Measurements from ENCODE around the gene CAMSAP1.

The CAMSAP1 gene

DNA sequence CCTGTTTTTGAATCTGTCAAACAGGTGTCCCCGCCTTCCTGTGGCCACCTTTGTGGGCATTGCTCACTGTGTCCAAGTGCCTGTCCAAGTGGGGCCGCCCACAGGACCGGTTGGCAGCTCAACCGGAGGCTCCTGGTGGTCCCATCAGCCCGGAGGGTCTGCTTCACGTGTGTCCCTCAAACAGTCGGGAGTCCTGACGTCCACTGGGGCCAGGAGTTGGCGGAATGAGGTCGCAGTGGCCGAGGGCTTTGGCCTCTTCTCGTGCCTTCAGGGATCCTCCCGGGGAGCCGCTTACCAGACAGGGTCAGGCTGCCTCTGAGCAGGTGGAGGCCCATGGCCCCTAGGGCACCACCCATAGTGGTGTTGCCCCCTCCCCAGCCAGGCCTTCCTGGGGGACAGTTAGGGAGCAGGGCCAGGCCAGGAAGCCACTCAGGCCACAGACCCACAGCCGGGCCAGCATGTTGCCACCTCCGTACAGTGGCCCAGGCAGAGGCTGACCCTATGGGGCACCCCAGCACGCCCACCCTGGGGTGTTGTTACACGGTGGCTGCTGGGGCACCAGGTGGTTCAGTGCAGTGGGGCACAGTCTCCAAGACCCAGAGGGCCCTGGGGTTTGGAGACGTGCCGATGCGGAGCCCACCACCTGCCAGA, 135.8 kb downstream of the CAMSAP1 start:
- no peak overlapping the region for H3K4me3 ChIP-seq (ENCODE audit: low read depth, low read length)
- in situ Hi-C loops (cut with HindIII; ENCODE audit: low sequenced_read_pairs) = no loop called here
- no peak for DNase-seq (ENCODE audit: low read depth, low spot score)
- TF ChIP-seq, protein P1, sequence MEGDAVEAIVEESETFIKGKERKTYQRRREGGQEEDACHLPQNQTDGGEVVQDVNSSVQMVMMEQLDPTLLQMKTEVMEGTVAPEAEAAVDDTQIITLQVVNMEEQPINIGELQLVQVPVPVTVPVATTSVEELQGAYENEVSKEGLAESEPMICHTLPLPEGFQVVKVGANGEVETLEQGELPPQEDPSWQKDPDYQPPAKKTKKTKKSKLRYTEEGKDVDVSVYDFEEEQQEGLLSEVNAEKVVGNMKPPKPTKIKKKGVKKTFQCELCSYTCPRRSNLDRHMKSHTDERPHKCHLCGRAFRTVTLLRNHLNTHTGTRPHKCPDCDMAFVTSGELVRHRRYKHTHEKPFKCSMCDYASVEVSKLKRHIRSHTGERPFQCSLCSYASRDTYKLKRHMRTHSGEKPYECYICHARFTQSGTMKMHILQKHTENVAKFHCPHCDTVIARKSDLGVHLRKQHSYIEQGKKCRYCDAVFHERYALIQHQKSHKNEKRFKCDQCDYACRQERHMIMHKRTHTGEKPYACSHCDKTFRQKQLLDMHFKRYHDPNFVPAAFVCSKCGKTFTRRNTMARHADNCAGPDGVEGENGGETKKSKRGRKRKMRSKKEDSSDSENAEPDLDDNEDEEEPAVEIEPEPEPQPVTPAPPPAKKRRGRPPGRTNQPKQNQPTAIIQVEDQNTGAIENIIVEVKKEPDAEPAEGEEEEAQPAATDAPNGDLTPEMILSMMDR (IDR thresholded peaks at IDR 0.05; ENCODE audit: low read depth, low read length) = no peak

- TF ChIP-seq, protein P1 (IDR thresholded peaks at IDR 0.05; ENCODE audit: low read depth, low read length) = no peak
- no peak overlapping the region for H3K4me3 ChIP-seq (ENCODE audit: low read depth, low read length)
- DNase-seq (ENCODE audit: low read depth, low spot score) = no peak
- in situ Hi-C loops (cut with HindIII; ENCODE audit: low sequenced_read_pairs) = no loop called here
Observed at GRCh38 chr9:135770771-135771170, 136.6 kb downstream of the CAMSAP1 start.

- in situ Hi-C loops (cut with HindIII; ENCODE audit: low sequenced_read_pairs) = no loop called here
- TF ChIP-seq, protein P1 (IDR thresholded peaks at IDR 0.05; ENCODE audit: low read depth, low read length) = no peak
- DNase-seq (ENCODE audit: low read depth, low spot score) = no peak
- H3K4me3 ChIP-seq (ENCODE audit: low read depth, low read length) = no peak overlapping the region
Observed at GRCh38 chr9:135770203-135770535, 137.2 kb downstream of the CAMSAP1 start.

GRCh38 chr9:135769489-135770202, 137.7 kb downstream of the CAMSAP1 start:
- TF ChIP-seq, protein P1 (IDR thresholded peaks at IDR 0.05; ENCODE audit: low read depth, low read length) = no peak
- in situ Hi-C loops (cut with HindIII; ENCODE audit: low sequenced_read_pairs) = no loop called here
- no peak for DNase-seq (ENCODE audit: low read depth, low spot score)
- H3K4me3 ChIP-seq (ENCODE audit: low read depth, low read length) = no peak overlapping the region

DNA sequence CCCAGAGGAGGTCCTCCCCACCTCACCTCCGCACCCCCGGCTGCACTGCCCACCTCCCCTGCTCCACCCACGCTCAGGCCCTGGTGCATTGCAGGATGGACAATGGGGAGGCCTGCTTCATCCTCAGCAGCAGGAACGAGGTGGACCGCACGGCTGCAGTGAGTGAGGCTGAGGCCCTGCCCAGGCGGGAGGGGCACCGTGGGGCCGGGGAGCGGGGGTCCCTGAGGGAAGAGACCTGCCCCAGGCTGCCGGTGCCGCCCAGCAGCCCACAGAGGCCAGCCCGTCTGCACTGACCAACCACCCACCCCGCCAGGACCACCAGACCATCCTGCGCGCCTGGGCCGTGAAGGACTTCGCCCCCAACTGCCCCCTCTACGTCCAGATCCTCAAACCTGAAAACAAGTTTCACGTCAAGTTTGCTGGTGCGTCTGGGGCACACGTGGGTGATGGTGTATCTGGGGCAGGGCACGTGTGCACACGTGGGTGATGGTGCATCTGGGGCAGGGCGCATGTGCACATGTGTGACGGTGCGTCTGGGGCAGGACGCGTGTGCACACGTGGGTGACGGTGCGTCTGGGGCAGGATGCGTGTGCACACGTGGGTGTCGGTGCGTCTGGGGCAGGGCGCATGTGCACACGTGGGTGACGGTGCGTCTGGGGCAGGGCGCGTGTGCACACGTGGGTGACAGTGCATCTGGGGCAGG, 138.7 kb downstream of the CAMSAP1 start:
- TF ChIP-seq, protein P1 (IDR thresholded peaks at IDR 0.05; ENCODE audit: low read depth, low read length) = no peak
- DNase-seq (ENCODE audit: low read depth, low spot score) = no peak
- H3K4me3 ChIP-seq (ENCODE audit: low read depth, low read length) = no peak overlapping the region
- in situ Hi-C loops (cut with HindIII; ENCODE audit: low sequenced_read_pairs) = no loop called here

DNA sequence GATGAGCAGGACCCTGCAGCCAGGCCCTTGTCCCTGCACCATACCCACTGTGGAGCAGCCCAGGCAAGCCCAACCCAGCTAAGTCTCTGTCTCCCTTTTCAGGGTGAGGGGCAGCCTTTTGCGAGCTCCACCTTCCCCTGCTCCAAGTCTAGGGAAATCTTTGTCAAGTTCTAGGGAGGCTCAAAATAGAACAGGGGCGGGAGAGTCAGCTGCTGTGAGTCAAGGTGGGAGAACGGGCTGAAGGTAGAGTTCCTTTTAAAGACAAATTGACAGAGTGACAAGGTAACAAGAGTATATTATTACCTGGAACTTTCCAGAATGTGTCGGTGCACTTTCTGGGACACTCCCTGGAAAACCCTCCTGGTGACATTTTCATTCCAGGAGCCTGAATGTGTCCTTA, 140.6 kb downstream of the CAMSAP1 start:
- DNase-seq (ENCODE audit: low read depth, low spot score) = no peak
- no peak overlapping the region for H3K4me3 ChIP-seq (ENCODE audit: low read depth, low read length)
- in situ Hi-C loops (cut with HindIII; ENCODE audit: low sequenced_read_pairs) = no loop called here
- TF ChIP-seq, protein P1 (IDR thresholded peaks at IDR 0.05; ENCODE audit: low read depth, low read length) = no peak
